Measurements from ENCODE around the gene FBXO22. TPM values are rescaled to one million over a fixed set of nuclear protein-coding genes. Genes with fewer than 3 reads are reported as not detected.
"Not testable (repeated sequence)": the region's sequence is repeated elsewhere in the genome, so short reads cannot be mapped to it uniquely, and the experiment has no call there.

FBXO22 gene
- polyA plus RNA-seq, 4 donors: 47.7 to 55.3 (median 52.2) TPM

GRCh38 chr15:75961331-75961730 lies 57.7 kb downstream of the FBXO22 start:
- DNase-seq (ENCODE audit: low read depth in 4 of 4, low spot score in 3 of 4): no peak

- no peak for DNase-seq (ENCODE audit: low read depth in 4 of 4, low spot score in 3 of 4)
Observed at GRCh38 chr15:75966073-75966472, 62.4 kb downstream of the FBXO22 start.

- DNase-seq (ENCODE audit: low read depth in 4 of 4, low spot score in 3 of 4): not testable (repeated sequence)
Observed at GRCh38 chr15:75976766-75977165, 73.1 kb downstream of the FBXO22 start.

GRCh38 chr15:75981149-75981815 lies 77.6 kb downstream of the FBXO22 start:
- no peak for DNase-seq (ENCODE audit: low read depth in 4 of 4, low spot score in 3 of 4)

GRCh38 chr15:75982468-75982867 lies 78.8 kb downstream of the FBXO22 start:
- no peak for DNase-seq (ENCODE audit: low read depth in 4 of 4, low spot score in 3 of 4)

GRCh38 chr15:75984706-75985105 lies 81.0 kb downstream of the FBXO22 start:
- not testable (repeated sequence) for DNase-seq (ENCODE audit: low read depth in 4 of 4, low spot score in 3 of 4)

- no peak for DNase-seq (ENCODE audit: low read depth in 4 of 4, low spot score in 3 of 4)
Observed at GRCh38 chr15:75985971-75986370, 82.3 kb downstream of the FBXO22 start.

- no peak for DNase-seq (ENCODE audit: low read depth in 4 of 4, low spot score in 3 of 4)
Observed at GRCh38 chr15:75989045-75989444, 85.4 kb downstream of the FBXO22 start.

GRCh38 chr15:75989875-75990274 lies 86.2 kb downstream of the FBXO22 start:
- DNase-seq (ENCODE audit: low read depth in 4 of 4, low spot score in 3 of 4): no peak

Other genes starting within 250 kb of the FBXO22 start
- 10 to 100 TPM in 1 of 4 donors, 1 to 10 TPM in 3; 7.7 to 11.7 (median 8.2) TPM for gene CSPG4, start 191.0 kb upstream of the FBXO22 start, polyA plus RNA-seq (ENCODE audit: insufficient read length in 4 of 4)
- gene UBE2Q2, start 60.4 kb upstream of the FBXO22 start, polyA plus RNA-seq (ENCODE audit: insufficient read length in 4 of 4): 10 to 100 TPM; 44.1 to 61.2 (median 58.4) TPM
- 1 to 10 TPM; 4.0 to 5.3 (median 4.4) TPM for gene NRG4, start 108.5 kb downstream of the FBXO22 start, polyA plus RNA-seq (ENCODE audit: insufficient read length in 4 of 4)
- gene TMEM266, start 156.1 kb downstream of the FBXO22 start, polyA plus RNA-seq (ENCODE audit: insufficient read length in 4 of 4): 10 to 100 TPM; 10.2 to 12.9 (median 11.0) TPM

Data from right renal pelvis (tissue), 4 donors.